NCI-H1092 treated with DMSO at 0.1 percent for 48 hours (cell line): ENCODE data around the gene MAPK4.

Source experiments
- DNase-seq: peaks from one replicate; lab custom pipeline; 2025; lab: John Stamatoyannopoulos, UW

MAPK4 gene

GRCh38 chr18:50719471-50720324 is 159.8 kb downstream of the MAPK4 start:
- DNase-seq: no peak

- DNase-seq: no peak
Measured at GRCh38 chr18:50720325-50720674, 160.4 kb downstream of the MAPK4 start.

GRCh38 chr18:50721006-50721405 is 161.1 kb downstream of the MAPK4 start:
- no peak for DNase-seq

- DNase-seq: no peak
Measured at GRCh38 chr18:50721451-50722120, 161.7 kb downstream of the MAPK4 start.

GRCh38 chr18:50722311-50722710 is 162.4 kb downstream of the MAPK4 start:
- DNase-seq: no peak

GRCh38 chr18:50724751-50725151 is 164.9 kb downstream of the MAPK4 start:
- no peak for DNase-seq

GRCh38 chr18:50726960-50727589 is 167.2 kb downstream of the MAPK4 start:
- DNase-seq: no peak

- peak; percentile 42 for DNase-seq
Measured at GRCh38 chr18:50727721-50728471, 168.0 kb downstream of the MAPK4 start.

- DNase-seq: no peak
Measured at GRCh38 chr18:50729376-50729775, 169.5 kb downstream of the MAPK4 start.

- no peak for DNase-seq
Measured at GRCh38 chr18:50729986-50730385, 170.1 kb downstream of the MAPK4 start.

- no peak for DNase-seq
Measured at GRCh38 chr18:50734342-50734741, 174.5 kb downstream of the MAPK4 start.

GRCh38 chr18:50734886-50735285 is 175.0 kb downstream of the MAPK4 start:
- no peak for DNase-seq

- DNase-seq: no peak
Measured at GRCh38 chr18:50737127-50737526, 177.2 kb downstream of the MAPK4 start.

GRCh38 chr18:50738098-50738757 is 178.3 kb downstream of the MAPK4 start:
- no peak for DNase-seq

- no peak for DNase-seq
Measured at GRCh38 chr18:50742952-50743351, 183.1 kb downstream of the MAPK4 start.

GRCh38 chr18:50744253-50744652 is 184.4 kb downstream of the MAPK4 start:
- no peak for DNase-seq

- DNase-seq: no peak
Measured at GRCh38 chr18:50745945-50746344, 186.1 kb downstream of the MAPK4 start.

GRCh38 chr18:50747849-50748242 is 188.0 kb downstream of the MAPK4 start:
- DNase-seq: no peak

- DNase-seq: no peak
Measured at GRCh38 chr18:50748243-50749229, 188.6 kb downstream of the MAPK4 start.

GRCh38 chr18:50749421-50749820 is 189.5 kb downstream of the MAPK4 start:
- no peak for DNase-seq

GRCh38 chr18:50749945-50750344 is 190.1 kb downstream of the MAPK4 start:
- DNase-seq: no peak
